NB4 (cell line): ENCODE results near the gene STON2.

Source experiments
- MYC ChIP-seq: IDR thresholded peaks from 2 replicates; pipeline ENCODE4 v1.6.1; 2011; ENCODE audit warnings: low read depth, low read length
- POLR2A ChIP-seq: IDR thresholded peaks from 2 replicates; pipeline ENCODE4 v1.6.1; 2011; ENCODE audit warnings: mild to moderate bottlenecking; ENCODE audit not compliant: insufficient read length; ENCODE audit errors: extremely low read depth
- TF ChIP-seq, protein P1 (sequence below): IDR thresholded peaks from one replicate; pipeline ENCODE4 v1.5.1; 2012; ENCODE audit warnings: low read depth, low read length
- TF ChIP-seq, protein P2 (sequence below): IDR thresholded peaks from 2 replicates; pipeline ENCODE4 v1.6.1; 2011; ENCODE audit warnings: low read depth, low read length

GRCh38 chr14:81264671-81265070 lies 135.5 kb downstream of the STON2 start:
- TF ChIP-seq POLR2A (no peak), MYC (no peak)
- TF ChIP-seq, protein P1, sequence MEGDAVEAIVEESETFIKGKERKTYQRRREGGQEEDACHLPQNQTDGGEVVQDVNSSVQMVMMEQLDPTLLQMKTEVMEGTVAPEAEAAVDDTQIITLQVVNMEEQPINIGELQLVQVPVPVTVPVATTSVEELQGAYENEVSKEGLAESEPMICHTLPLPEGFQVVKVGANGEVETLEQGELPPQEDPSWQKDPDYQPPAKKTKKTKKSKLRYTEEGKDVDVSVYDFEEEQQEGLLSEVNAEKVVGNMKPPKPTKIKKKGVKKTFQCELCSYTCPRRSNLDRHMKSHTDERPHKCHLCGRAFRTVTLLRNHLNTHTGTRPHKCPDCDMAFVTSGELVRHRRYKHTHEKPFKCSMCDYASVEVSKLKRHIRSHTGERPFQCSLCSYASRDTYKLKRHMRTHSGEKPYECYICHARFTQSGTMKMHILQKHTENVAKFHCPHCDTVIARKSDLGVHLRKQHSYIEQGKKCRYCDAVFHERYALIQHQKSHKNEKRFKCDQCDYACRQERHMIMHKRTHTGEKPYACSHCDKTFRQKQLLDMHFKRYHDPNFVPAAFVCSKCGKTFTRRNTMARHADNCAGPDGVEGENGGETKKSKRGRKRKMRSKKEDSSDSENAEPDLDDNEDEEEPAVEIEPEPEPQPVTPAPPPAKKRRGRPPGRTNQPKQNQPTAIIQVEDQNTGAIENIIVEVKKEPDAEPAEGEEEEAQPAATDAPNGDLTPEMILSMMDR, result no peak
- TF ChIP-seq, protein P2, sequence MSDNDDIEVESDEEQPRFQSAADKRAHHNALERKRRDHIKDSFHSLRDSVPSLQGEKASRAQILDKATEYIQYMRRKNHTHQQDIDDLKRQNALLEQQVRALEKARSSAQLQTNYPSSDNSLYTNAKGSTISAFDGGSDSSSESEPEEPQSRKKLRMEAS, result no peak
